Glutamatergic neuron (in vitro differentiated cells): ENCODE data around the gene ODF4. TPM values are rescaled to one million over a fixed set of nuclear protein-coding genes. Genes with fewer than 3 reads are reported as not detected.
A peak's percentile ranks its signal among the peaks of the same experiment; 100 is the strongest.

Source experiments
- DNase-seq: peaks from one replicate; pipeline ENCODE4 v3.0.0; 2022
- H3K27ac Mint-ChIP-seq: one replicate; pipeline ENCODE4 v1.8.0; 2020; ENCODE audit warnings: mild to moderate bottlenecking, mixed read lengths, inconsistent platforms; ENCODE audit not compliant: unreplicated experiment
- H3K27me3 Mint-ChIP-seq: one replicate; pipeline ENCODE4 v1.8.0; 2020; ENCODE audit warnings: mild to moderate bottlenecking, moderate library complexity, mixed read lengths, inconsistent platforms; ENCODE audit not compliant: unreplicated experiment
- H3K36me3 Mint-ChIP-seq: one replicate; pipeline ENCODE4 v1.8.0; 2020; ENCODE audit warnings: mild to moderate bottlenecking, mixed read lengths, inconsistent platforms; ENCODE audit not compliant: unreplicated experiment
- H3K4me1 Mint-ChIP-seq: one replicate; pipeline ENCODE4 v1.8.0; 2020; ENCODE audit warnings: mild to moderate bottlenecking, low read depth, mixed read lengths, inconsistent platforms; ENCODE audit not compliant: unreplicated experiment
- H3K4me3 Mint-ChIP-seq: one replicate; pipeline ENCODE4 v1.8.0; 2020; ENCODE audit warnings: mild to moderate bottlenecking, mixed read lengths, inconsistent platforms; ENCODE audit not compliant: unreplicated experiment
- H3K9me3 Mint-ChIP-seq: one replicate; pipeline ENCODE4 v1.8.0; 2020; ENCODE audit warnings: mild to moderate bottlenecking, moderate library complexity, mixed read lengths, inconsistent platforms; ENCODE audit not compliant: unreplicated experiment
- total RNA-seq: library from RNA; stranded (reverse); fragmentation: NEBNext Ultra II Directional; extraction: Animal tissue kit (Norgen Biotek cat#: 25700); gene quantifications from one replicate; pipeline ENCODE4 v1.2.1, GENCODE V29; 2021; ENCODE audit not compliant: unreplicated experiment
- TF ChIP-seq, protein P1 (sequence below): fragments of 200-600 bp; sonication (generic); IDR thresholded peaks from one replicate; pipeline ENCODE4 v1.5.0; 2021; ENCODE audit not compliant: partially characterized antibody, unreplicated experiment

ODF4 gene
- total RNA-seq, 1 donor from 2014 or later: not detected

DNA sequence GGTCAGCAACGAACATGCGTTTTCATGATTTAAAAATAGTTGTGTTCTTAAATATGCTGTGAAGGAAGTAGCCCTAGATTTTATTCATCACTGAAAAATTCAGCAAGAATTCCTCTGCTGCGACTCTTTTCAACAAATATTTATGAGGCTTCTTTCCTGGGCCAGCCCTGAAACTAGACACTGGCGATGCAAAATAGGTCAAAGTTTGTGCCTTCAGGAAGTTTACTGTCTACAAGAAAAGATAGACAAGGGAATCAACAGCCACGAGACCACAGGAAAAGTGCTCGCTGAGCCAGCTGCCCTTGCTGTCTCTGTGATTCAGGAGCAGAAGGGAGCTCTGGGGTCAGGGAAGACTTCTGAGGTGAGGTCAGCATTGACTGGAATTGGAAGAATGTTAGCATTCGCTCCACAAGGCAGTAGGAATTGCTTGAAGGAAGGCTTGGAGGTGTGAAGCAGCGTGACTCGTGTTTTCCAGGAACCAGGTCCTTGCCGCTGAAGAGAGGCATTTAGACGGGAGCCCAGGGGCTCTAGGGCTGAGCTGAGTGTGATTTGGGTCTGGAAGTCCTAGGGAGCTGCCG, 45.2 kb downstream of the ODF4 start:
- no peak overlapping the region for H3K27ac Mint-ChIP-seq
- no peaks in the 10 kb centered on the region for H3K36me3 Mint-ChIP-seq
- H3K4me1 Mint-ChIP-seq: peaks cover 8% of the 10 kb centered on the region
- no peak for DNase-seq
- TF ChIP-seq, protein P1, sequence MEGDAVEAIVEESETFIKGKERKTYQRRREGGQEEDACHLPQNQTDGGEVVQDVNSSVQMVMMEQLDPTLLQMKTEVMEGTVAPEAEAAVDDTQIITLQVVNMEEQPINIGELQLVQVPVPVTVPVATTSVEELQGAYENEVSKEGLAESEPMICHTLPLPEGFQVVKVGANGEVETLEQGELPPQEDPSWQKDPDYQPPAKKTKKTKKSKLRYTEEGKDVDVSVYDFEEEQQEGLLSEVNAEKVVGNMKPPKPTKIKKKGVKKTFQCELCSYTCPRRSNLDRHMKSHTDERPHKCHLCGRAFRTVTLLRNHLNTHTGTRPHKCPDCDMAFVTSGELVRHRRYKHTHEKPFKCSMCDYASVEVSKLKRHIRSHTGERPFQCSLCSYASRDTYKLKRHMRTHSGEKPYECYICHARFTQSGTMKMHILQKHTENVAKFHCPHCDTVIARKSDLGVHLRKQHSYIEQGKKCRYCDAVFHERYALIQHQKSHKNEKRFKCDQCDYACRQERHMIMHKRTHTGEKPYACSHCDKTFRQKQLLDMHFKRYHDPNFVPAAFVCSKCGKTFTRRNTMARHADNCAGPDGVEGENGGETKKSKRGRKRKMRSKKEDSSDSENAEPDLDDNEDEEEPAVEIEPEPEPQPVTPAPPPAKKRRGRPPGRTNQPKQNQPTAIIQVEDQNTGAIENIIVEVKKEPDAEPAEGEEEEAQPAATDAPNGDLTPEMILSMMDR: no peak
- peak overlapping the region; percentile 92 for H3K4me3 Mint-ChIP-seq
- peaks cover 7% of the 10 kb centered on the region for H3K9me3 Mint-ChIP-seq
- peaks cover 8% of the 10 kb centered on the region for H3K27me3 Mint-ChIP-seq

DNA sequence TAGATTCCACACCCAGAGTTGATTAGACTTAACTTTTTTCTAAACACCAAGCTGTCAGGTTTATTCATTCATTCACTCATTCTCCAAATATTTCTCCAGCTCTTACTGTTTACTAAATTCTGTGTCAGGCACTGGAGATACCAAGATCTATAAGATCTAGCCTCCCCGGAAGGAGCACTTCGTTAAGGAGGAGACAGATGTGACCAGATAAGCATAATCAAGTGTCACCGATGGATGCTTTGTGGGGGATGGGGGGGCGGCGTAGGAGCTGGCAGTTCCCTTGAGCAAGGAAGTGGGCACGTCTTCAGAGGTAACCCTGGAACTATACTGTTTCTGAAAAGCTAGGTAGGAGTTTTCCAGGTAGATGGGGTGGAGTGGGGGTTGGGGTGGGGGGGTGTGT, 47.2 kb downstream of the ODF4 start:
- Mint-ChIP-seq H3K36me3 (no peaks in the 10 kb centered on the region), H3K4me1 (peaks cover 4% of the 10 kb centered on the region)

DNA sequence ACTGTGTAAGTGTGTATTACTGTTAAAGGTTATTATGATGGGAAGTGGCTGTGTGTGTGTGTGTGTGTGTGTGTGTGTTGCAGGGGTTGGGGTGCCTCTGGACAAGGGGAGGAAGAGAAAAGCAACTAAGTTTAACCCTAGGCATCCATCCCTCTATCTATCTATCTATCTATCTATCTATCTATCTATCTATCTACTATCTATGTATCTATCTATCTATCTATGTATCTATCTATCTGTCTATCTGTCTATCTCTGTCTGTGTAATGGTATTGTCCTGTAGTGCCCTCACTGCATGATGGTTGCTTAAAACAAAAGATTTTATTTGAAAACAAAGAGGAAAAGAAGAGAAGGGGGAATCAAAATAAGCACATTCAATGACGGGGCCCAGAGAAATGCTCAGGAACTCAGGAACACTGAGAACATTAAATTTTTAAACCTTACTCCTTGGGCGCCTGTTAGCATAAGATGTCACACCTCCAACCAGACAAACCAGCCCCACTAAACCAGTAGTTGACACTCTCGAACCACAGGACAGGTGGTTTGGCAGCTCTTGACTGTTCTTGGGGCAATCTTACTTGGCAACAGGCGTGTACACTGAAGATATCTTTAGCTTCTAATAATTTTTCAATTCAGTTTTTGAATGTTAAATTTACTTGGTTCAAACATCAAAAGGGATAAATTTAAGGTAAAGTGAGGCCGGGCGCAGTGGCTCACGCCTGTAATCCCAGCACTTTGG, 48.4 kb downstream of the ODF4 start:
- H3K27ac Mint-ChIP-seq: no peak overlapping the region
- H3K9me3 Mint-ChIP-seq: peaks cover under 1% of the 10 kb centered on the region
- no peak overlapping the region for H3K4me3 Mint-ChIP-seq
- H3K4me1 Mint-ChIP-seq: no peaks in the 10 kb centered on the region
- DNase-seq: no peak
- TF ChIP-seq, protein P1: no peak
- H3K36me3 Mint-ChIP-seq: no peaks in the 10 kb centered on the region
- peaks cover under 1% of the 10 kb centered on the region for H3K27me3 Mint-ChIP-seq

More for the DNA sequence above, 47.2 kb downstream of the ODF4 start:
- peaks cover 7% of the 10 kb centered on the region for H3K9me3 Mint-ChIP-seq
- H3K27me3 Mint-ChIP-seq: peaks cover 8% of the 10 kb centered on the region
- H3K4me3 Mint-ChIP-seq: no peak overlapping the region
- DNase-seq: no peak
- TF ChIP-seq, protein P1: no peak
- H3K27ac Mint-ChIP-seq: no peak overlapping the region

DNA sequence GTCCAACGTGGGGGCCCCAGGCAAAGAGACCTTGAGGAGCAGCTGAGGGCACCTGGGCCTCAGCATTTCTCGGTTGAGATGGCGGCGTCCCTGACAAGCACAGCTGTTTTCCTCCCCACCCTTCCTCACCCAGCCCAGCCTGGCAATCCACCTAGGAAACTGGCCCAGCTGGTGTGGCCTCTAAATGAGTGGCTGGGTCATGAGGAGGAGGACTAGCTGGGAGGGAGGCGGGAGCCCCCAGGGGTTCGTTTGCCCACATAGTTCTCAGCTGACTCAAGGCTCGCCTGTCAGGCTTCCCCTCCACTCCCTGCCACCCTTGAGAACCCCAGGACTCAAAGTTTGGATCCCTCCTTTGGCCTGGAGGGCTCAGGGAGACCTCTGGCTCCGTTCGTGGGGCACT, 52.1 kb downstream of the ODF4 start:
- Mint-ChIP-seq H3K36me3 (no peaks in the 10 kb centered on the region), H3K4me1 (no peaks in the 10 kb centered on the region), H3K27me3 (peaks cover 2% of the 10 kb centered on the region), H3K9me3 (no peaks in the 10 kb centered on the region), H3K4me3 (no peak overlapping the region), H3K27ac (no peak overlapping the region)
- TF ChIP-seq, protein P1: no peak
- no peak for DNase-seq

GRCh38 chr17:8392274-8392673, 52.6 kb downstream of the ODF4 start:
- no peak for DNase-seq
- H3K36me3 Mint-ChIP-seq: no peaks in the 10 kb centered on the region
- no peak overlapping the region for H3K27ac Mint-ChIP-seq
- no peak overlapping the region for H3K4me3 Mint-ChIP-seq
- no peaks in the 10 kb centered on the region for H3K9me3 Mint-ChIP-seq
- peaks cover 2% of the 10 kb centered on the region for H3K27me3 Mint-ChIP-seq
- no peaks in the 10 kb centered on the region for H3K4me1 Mint-ChIP-seq
- TF ChIP-seq, protein P1: no peak
